ENCODE measurements around the gene UBN1. TPM values are rescaled to one million over a fixed set of nuclear protein-coding genes. Genes with fewer than 3 reads are reported as not detected.
A peak's percentile ranks its signal among the peaks of the same experiment; 100 is the strongest.

The UBN1 gene
- total RNA-seq, 1 donor from 2014 or later: 17.6 TPM

- H3K27me3 ChIP-seq (ENCODE audit: control insufficient read depth, insufficient read depth, low read length): no peaks in the 10 kb centered on the region
- TF ChIP-seq, protein P1, sequence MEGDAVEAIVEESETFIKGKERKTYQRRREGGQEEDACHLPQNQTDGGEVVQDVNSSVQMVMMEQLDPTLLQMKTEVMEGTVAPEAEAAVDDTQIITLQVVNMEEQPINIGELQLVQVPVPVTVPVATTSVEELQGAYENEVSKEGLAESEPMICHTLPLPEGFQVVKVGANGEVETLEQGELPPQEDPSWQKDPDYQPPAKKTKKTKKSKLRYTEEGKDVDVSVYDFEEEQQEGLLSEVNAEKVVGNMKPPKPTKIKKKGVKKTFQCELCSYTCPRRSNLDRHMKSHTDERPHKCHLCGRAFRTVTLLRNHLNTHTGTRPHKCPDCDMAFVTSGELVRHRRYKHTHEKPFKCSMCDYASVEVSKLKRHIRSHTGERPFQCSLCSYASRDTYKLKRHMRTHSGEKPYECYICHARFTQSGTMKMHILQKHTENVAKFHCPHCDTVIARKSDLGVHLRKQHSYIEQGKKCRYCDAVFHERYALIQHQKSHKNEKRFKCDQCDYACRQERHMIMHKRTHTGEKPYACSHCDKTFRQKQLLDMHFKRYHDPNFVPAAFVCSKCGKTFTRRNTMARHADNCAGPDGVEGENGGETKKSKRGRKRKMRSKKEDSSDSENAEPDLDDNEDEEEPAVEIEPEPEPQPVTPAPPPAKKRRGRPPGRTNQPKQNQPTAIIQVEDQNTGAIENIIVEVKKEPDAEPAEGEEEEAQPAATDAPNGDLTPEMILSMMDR (IDR thresholded peaks at IDR 0.05; ENCODE audit: insufficient read depth, low read length, severe bottlenecking): no peak
- FAIRE-seq: no peak
- H3K4me3 ChIP-seq (ENCODE audit: low read depth, low read length): no peak overlapping the region
- peaks cover 24% of the 10 kb centered on the region for H3K36me3 ChIP-seq (ENCODE audit: control insufficient read depth, insufficient read depth, low read length)
- no peak for DNase-seq (ENCODE audit: low read depth)
These were observed 12.1 kb downstream of the UBN1 start for GRCh38 chr16:4859190-4859899.

- FAIRE-seq: no peak
- H3K27me3 ChIP-seq (ENCODE audit: control insufficient read depth, insufficient read depth, low read length): no peaks in the 10 kb centered on the region
- H3K4me3 ChIP-seq (ENCODE audit: low read depth, low read length): no peak overlapping the region
- TF ChIP-seq, protein P1 (IDR thresholded peaks at IDR 0.05; ENCODE audit: insufficient read depth, low read length, severe bottlenecking): no peak
- peak; percentile 33 for DNase-seq (ENCODE audit: low read depth)
- peaks cover 22% of the 10 kb centered on the region for H3K36me3 ChIP-seq (ENCODE audit: control insufficient read depth, insufficient read depth, low read length)
These were observed 12.6 kb downstream of the UBN1 start for GRCh38 chr16:4859900-4860255.

GRCh38 chr16:4860727-4861342, 13.6 kb downstream of the UBN1 start:
- Histone ChIP-seq H3K36me3 (ENCODE audit: control insufficient read depth, insufficient read depth, low read length) (peaks cover 22% of the 10 kb centered on the region), H3K27me3 (ENCODE audit: control insufficient read depth, insufficient read depth, low read length) (no peaks in the 10 kb centered on the region), H3K4me3 (ENCODE audit: low read depth, low read length) (no peak overlapping the region)
- DNase-seq (ENCODE audit: low read depth) (no peak), FAIRE-seq (no peak)
- TF ChIP-seq, protein P1 (IDR thresholded peaks at IDR 0.05; ENCODE audit: insufficient read depth, low read length, severe bottlenecking): no peak

GRCh38 chr16:4862639-4863038, 15.4 kb downstream of the UBN1 start:
- Histone ChIP-seq H3K36me3 (ENCODE audit: control insufficient read depth, insufficient read depth, low read length) (peaks cover 19% of the 10 kb centered on the region), H3K27me3 (ENCODE audit: control insufficient read depth, insufficient read depth, low read length) (no peaks in the 10 kb centered on the region), H3K4me3 (ENCODE audit: low read depth, low read length) (no peak overlapping the region)
- TF ChIP-seq, protein P1 (IDR thresholded peaks at IDR 0.05; ENCODE audit: insufficient read depth, low read length, severe bottlenecking): no peak
- no peak for FAIRE-seq
- peak; percentile 56 for DNase-seq (ENCODE audit: low read depth)

DNA sequence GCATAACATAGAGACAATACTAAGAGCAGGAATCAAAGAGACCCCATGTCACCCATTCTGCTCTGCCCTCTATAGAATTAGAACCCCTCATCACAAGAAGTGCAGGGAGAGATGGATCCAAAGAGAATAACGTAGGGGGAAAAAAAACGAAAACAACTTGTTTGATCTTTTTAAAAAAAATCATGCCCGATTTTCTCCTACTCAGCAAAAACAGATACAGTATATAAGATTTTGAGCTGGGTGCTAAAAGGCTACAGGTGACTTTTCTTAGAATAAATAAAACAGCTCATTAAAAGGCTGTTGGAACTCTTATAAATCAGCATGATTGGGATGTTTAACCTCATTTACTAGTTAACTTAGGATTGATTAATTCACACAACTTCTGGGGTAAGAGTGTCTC, 17.4 kb downstream of the UBN1 start:
- DNase-seq (ENCODE audit: low read depth): no peak
- TF ChIP-seq, protein P1 (IDR thresholded peaks at IDR 0.05; ENCODE audit: insufficient read depth, low read length, severe bottlenecking): no peak
- H3K27me3 ChIP-seq (ENCODE audit: control insufficient read depth, insufficient read depth, low read length): no peaks in the 10 kb centered on the region
- FAIRE-seq: no peak
- H3K36me3 ChIP-seq (ENCODE audit: control insufficient read depth, insufficient read depth, low read length): peaks cover 17% of the 10 kb centered on the region
- no peak overlapping the region for H3K4me3 ChIP-seq (ENCODE audit: low read depth, low read length)
